ENCODE results near the gene PCAT7.
"Not testable (repeated sequence)": the region's sequence is repeated elsewhere in the genome, so short reads cannot be mapped to it uniquely, and the experiment has no call there.

Gene PCAT7

DNA sequence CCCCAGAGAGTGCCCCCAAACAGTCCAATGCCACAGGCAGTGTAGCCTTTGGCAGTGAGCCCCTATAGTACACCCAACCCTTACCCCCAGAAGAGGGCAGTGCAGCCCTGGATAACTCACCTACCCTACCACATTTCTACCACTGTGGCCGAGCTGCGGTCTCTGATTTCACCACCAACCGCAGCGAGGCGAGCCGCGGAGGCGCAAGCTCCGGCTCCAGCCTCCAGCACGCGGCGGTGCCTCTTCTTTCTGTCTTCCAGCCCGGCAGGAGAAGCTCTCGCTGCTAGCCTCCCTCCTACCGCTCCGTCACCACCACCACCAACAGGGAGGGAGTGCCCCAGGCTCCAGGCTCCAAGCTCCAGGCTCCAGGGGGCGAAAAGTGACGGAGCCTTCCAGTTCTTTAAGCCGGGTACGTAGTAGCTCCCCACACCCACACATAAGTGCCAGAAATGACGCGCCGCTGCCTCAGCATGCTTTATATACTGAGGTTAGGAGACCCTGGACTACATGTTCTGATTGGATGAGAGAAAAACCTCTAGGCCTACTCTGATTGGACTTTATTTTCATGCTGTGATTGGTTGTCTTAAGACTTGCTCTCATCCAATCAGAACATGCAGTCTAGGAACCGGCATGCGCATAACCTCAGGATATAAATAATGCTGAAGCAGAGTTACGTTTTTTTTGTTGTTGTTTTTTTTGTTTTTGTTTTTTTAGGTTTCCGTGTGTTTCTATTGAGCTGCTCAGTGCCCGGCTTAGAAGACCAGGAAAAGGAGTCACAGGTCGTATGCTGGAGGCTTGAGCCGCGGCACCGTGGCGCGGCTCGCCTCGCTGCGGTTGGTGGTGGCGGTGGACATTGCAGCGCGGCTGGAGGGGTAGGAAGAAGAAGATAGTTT lies at the start of gene PCAT7:
Gene PCAT7, plus strand, starts transcription at position 645 of the 893 bp plus-strand sequence.
- DNase-seq = peak; percentile 62 to 73

DNA sequence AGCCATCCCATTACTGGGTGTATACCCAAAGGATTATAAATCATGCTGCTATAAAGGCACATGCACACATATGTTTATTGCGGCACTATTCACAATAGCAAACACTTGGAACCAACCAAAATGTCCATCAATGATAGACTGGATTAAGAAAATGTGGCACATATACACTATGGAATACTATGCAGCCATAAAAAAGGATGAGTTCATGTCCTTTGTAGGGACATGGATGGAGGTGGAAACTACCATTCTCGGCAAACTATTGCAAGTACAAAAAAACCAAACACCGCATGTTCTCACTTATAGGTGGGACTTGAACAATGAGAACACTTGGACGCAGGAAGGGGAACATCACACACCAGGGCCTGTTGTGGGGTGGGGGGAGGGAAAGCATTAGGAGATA lies 48.5 kb upstream of the PCAT7 start:
- not testable (repeated sequence) for DNase-seq

DNA sequence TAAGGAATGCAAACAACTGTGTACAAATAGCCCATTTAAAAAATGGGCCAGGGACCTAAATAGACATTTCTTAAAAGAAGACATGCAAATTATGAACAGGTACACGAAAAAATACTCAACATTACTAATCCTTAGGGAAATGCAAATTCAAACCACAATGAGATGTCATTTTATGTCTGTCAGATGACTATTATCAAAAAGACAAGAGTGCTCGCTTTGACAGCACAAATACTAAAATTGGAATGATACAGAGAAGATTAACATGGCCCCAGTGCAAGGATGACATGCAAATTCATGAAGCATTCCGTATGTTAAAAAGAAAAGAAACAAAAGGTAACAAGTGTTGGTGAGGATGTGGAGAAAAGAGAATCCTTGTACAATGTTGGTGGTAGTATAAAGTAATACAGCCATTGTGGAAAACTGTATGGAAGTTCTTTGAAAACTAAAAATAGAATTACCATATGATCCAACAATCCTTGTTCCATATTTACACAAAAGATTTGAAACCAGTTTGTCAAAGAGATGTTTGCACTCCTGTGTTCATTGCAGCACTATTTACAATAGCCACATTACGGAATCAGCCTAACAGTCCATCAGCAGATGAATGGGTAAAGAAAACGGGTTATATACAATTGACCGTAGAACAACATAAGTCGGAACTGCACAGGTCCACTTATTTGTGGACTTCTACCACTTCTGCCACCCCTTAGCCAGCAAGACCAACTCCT lies 47.2 kb upstream of the PCAT7 start:
- no peak for DNase-seq

DNA sequence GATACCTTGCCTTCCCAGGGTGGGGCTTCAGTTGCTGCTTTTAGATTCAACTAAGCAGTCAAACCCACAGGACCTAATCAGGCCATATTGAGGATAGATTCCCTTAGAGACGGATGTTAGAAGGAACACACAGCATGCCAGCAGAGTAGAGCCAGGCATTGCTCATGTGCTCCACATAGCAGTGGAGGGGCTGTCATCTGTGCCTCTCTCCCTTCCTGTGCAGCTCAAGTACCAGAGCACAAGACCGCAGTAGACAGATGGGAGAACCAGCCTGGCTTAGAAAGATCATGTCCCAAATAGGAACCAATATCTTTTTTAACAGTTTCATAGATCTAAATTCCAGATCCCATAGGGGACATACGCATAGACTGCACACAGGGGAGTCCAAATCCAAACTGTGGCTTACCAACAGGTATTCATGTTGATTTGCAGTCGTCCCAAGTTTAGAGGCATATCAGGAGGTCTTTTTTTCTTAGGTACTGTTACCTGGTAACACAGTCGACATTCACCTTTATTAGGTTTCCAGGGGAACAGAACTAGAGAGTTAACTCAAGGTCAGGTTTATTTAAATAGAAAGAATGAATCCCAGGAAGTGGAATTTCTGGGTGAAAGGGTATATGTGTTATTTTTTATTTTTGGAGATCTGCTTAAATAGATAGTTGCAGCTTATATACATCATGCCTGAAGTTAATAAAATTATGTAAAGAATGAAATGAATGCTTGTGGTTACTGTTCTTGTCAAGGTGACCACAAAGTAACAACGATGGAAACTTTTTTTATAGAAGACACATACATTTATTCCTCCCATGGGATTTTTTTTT lies 43.5 kb upstream of the PCAT7 start:
- DNase-seq = no peak

DNA sequence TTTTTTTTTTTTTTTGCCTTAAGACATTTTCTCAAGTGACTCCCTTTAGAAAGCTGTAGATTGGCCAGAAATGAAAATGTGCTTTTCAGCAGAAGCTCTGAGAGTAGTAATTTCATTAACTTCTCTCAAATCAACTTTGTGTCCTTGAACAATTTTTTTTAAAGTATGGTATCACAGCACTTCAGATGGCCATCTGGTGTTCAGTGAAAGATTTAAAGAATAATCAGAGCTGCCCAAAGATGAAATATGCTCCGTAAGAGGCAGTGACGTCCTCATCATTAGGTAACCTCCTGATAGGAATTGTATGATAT lies 43.0 kb upstream of the PCAT7 start:
- no peak for DNase-seq

DNA sequence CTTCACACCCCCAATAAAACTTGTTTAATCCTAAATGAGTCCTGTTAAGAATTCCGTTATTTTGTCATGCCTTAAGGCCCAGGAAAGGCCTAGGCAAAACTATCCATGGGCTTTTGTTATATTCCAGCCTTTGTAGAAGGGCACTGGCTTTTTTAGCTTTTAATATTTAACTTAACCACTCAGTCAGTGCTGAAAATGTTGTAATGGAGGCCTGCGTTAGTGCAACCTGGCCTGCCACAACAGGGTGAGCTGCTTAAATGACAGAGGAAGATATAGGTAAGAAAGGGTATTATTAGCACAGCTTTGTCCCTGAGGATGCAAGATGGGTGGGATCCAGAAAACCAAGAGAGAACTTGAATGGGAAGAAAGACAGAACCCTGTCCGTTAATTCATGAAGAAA lies 40.2 kb upstream of the PCAT7 start:
- no peak for DNase-seq

DNA sequence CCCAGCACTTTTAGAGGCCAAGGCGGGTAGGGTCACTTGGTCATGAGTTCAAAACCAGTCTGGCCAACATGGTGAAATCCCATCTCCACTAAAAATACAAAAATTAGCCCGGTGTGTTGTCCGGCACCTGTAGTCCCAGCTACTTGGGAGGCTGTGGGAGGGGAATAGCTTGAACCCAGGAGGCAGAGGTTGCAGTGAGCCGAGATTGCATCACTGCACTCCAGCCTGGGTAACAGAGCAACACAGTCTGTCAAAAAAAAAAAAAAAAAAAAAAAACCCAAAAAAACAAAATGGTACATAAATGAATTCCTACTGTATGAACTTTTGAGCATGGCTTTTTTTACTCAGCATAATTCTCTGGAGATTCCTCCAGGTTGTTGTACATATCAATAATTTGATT lies 37.6 kb upstream of the PCAT7 start:
- no peak for DNase-seq

DNA sequence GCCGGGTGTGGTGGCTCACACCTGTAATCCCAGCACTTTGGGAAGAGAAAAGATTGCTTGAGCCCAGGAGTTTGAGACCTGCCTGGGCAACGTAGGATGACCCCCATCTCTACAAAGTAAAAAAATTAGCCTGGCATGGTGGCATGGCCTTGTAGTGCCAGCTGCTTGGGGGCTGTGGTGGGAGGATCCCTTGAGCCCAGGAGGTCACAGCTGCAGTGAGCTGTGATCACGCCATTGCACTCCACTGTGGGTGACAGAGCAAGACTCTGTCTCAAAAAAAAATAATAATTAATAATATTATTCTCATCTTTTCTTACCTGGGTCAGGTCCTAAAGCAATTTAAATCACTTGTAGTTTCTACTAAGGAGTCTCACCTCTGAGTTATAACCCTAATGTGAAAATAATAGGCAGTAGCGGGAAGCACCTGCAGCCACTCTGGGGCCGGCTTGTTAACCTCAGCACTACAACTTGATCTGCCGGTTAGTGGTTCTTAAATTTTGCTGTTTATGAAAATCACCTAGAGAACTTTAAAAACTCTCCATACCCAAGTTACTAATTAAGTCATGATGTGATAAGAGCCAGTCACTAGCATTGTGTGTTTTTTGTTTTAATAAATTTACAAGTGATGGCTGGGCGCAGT lies 29.4 kb upstream of the PCAT7 start:
- DNase-seq = no peak

DNA sequence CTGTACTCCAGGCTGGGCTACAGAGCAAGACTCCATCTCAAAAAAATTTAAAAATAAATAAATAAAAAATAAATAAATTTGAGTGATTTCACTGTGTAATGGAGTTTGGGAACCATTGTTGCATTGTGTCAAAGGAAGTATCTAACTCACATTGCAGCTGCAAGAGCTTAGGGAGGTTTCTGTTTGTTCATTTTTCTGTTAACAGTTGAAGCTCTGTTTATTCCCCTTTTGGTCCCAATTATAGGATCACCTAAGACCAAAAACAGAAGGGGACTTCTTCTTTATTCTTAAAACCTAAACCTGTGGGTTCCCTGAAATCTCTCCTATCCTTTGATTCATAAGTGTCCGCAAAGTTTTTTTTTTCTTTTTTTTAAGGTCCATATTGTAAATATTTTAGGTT lies 28.6 kb upstream of the PCAT7 start:
- DNase-seq = no peak

DNA sequence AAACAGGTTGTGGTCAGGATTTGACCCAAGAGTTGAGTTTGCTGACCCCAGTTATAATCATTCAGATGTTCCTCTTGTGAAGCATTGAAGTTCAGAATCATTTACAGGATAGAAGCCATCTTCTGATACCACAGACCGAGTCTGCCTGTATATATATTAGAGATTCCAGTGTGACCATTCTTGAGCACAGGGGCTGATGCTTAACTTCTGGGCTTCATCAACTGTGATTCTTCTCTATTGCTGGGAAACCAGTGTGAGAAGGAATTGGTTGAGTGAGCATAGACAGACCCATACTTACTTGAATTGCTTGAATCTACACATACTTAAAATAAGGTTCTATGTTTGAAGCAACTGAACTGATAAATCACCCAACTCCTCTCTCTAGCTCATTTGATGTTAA lies 27.9 kb upstream of the PCAT7 start:
- no peak for DNase-seq

DNA sequence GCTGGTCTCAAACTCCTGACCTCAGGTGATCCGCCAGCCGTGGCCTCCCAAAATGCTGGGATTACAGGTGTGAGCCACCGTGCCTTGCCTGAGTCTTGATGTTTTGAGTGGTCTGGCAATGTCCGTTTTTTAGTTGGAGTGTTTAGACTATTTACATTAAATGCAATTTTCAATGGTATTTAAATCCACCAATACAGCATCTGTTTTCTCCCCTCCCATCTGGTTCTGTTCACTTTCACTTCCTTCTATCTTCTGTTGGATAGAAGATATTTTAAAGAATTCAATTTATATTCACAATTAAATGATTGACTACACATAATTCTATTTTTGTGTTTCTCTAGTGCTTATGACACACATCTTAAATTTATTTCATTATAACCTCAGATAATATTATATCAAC lies 26.0 kb upstream of the PCAT7 start:
- no peak for DNase-seq

DNA sequence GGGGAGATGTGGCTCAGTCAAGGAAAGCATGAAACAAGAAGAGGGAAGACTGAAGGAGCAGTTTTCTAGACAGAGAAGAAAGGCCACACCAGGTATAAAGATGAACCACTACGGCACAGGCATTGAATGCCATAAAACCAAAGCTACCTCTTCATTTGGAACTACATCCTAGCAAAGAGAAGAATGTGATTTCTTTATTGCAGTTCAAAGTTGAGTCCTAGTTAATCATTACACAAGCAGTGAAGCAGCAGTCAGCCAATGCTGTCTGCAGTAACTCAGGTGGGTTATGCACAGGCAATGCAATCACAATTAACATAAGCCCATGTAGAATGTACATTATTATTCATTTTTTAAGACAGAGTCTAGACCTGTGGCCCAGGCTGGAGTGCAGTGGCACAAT lies 21.7 kb upstream of the PCAT7 start:
- DNase-seq = no peak

DNA sequence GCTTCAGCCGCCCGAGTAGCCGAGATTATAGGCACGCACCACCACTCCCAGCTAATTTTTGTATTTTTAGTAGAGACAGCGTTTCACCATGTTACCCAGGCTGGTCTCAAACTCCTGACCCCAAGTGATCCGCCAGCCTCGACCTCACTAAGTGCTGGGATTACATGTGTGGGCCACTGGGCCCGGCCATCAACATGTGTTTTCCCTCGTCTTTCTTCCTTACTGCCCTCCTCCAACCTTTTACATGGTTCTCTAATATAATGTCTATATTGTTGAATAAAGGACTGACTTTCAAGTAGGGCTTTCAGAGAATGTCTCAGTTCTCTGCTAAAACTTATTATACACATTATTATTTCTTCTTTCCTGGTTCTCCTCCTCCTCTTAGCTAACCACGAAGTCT lies 21.3 kb upstream of the PCAT7 start:
- DNase-seq = no peak

DNA sequence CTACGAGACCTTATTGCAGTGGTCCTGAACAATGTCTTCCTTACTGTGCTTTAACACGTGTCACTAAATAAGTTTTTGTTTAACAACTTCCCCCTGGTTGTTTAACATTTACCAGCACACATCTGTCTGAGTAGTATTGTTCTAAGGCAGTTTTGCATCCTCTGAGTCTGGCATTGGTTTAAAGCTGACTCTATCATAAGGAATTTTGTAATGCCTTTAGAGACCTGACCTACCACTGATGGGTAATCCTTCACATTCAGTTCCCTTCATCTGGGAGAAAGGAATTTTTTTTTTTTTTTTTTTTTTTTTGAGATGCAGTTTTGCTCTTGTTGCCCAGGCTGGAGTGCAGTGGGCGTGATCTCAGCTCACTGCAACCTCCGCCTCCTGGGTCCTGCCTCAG lies 20.0 kb upstream of the PCAT7 start:
- DNase-seq = no peak

DNA sequence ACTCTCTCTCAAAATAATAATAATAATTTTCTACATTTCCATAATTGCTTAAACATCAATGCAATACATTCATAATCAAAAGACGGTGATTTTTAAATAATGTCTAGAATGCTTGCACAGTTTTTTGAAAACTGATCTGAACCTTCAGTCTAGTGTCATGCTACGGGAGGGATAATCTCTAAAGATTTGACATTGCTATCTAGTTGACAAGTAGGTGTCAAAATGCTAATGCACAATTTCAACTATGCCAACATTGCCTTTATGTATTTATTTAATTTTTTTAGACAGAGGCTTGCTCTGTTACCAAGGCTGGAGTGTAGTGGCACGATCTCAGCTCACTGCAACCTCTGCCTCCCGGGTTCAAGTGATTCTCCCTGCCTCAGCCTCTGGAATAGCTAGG lies 16.0 kb upstream of the PCAT7 start:
- no peak for DNase-seq

DNA sequence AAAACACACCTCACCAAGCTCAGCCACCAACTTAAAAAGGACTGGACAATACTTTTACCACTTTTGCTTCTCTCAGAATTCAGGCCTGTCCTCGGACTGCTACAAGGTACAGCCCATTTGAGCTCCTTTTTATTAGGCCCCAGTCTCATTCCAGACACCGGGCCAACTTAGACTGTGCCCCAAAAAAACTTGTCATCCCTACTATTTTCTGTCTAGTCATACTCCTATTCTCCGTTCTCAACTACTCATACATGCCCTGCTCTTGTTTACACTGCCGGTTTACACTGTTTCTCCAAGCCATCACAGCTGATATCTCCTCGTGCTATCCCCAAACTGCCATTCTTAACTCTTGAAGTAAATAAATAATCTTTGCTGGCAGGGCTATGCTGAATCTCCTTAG lies 10.5 kb upstream of the PCAT7 start:
- DNase-seq = not testable (repeated sequence)

DNA sequence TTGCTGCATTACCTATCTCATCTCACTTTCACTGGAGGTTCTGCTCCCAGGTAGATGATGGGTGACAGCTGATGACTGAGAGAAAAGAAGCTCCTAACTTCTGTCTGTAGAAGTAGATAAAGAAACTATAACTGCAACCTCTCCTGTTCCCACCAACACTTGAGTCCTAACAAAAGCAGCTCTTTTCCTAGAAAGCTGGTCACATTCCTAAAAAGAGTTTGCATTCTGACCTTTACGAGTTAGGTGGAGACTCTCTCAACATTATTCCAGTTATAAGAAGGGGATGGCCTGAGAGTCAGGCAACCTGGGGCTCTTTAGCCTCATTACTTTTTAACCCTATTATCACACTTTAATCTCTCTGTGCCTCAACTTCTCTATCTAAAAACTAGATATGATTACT lies 8.9 kb upstream of the PCAT7 start:
- DNase-seq = no peak

DNA sequence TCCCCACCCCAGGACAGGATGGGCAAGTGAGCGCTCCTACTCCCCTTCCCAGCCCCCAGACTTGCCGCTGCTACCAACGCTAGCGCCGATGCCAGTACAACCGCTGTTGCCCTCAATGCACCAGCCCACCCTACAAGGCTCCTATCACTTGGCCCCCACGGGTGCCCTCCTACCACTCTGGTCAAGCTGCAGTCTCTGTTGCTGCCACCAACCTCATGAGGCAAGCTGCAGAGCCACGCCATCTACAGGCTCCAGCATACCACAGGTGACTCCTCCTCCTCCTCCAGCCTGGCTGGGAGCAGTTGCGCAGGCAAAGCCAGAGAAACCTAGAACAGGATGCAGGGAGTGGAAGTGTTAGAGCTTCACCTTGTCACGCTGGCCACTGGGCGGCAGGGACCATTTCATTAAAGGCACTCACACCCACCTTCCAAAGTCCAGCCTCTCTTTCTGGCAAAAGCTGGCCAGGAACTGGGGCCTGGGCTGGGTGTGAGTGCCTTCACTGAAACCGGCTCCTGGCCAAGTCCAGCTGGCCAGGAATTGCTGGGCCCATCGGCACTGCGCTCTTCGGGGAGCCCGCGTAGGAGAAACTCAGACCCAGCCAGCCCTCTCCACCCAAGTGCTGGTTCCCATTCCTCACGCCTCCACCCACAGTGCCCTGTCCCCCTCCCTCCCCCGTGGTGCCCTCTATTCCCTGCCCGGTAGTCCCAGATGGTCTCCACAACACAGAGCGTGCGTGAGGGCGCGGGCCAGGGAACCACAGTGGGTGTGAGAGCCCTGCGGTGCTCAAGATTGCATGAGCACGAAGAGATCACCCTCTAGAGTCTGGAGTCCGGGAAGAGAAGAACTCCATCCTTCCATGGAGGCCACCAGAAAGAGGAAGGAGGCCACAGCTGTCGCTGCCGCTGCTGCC lies 1.6 kb upstream of the PCAT7 start:
- DNase-seq = peak in 1 of 2 experiments; percentile 23

DNA sequence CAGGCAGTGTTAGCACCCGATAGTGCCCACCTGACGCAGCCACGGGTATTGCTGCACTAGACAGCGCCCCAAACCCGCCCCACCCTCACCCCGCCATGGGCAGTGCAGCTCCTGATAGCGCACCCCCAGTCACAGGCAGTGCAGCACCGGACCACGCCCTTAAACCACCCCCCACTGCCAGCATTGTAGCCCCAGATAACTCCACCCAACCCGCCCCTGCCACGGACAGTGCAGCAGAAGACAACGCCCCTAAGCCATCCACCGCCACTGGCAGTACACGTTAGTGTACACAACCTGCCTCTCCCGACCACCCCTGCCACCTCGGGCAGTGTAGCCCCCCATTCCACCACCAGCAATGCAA lies 825 bp upstream of the PCAT7 start:
- no peak for DNase-seq

DNA sequence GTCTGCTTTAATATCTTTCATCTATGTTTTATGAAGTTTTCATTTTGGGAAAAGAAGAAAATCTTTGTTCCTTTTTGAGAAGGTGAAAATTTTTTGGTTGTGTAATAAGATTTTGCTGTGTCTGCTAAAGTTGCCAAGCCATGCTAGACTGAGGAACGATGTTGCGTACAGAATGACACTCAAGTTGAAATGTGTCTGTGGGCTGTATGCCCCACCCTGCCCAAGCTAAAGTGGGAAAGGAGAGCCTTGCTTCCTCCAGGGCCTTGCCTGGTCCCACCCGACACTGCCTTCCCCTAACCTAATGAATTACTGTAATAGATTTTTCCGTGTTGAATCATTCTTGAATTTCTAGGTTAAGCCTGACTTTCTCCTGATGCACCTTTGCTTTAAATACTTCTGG lies 2.5 kb downstream of the PCAT7 start:
- DNase-seq = no peak

DNA sequence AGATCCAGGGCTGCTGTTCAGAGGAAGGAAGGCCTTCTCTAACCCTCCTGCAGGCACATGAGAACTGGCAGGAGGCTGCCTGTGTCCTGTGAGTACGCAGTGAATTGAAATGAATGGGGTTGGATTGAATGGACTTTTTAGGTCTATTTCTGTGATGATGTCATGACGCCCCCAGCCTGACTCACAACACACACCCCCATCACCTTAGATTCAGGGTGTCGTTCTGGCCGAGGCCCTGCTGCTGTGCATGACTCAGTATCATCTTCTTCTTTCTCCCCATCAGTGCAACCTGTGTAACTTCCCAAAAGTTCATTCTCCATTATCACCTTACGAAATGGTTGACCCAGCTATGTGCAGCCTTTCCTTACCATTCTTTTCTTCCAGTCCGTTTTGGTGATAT lies 5.4 kb downstream of the PCAT7 start:
- DNase-seq = no peak

DNA sequence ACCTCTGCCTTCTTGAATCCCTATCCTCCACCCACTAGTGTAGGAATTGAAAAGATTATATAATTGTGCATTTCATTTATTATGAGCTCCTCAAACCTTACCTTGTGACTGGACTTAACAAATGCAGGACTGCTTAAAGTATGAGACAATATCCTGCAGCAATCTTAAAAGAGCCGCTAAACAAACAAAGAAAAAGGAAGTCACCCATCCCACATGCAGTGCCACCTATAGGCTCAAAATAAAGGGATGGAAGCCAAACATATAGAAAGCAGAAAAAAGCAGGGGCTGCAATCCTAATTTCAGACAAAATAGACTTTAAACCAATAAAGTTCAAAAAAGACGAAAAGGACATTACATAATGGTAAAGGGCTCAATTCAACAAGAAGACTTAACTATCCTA lies 8.7 kb downstream of the PCAT7 start:
- DNase-seq = no peak
